AG09309 (cell line): Measurements from ENCODE around the gene POU6F2.

Source experiments
- DNase-seq: peaks from one replicate; pipeline ENCODE4 v3.0.0-alpha.2; 2010; ENCODE audit warnings: low read depth
- H3K4me3 ChIP-seq: 2 replicates; pipeline ENCODE4 v1.5.1; 2011; ENCODE audit warnings: mild to moderate bottlenecking, low read depth, low read length, moderate library complexity; ENCODE audit not compliant: control insufficient read depth
- TF ChIP-seq, protein P1 (sequence below): IDR thresholded peaks from 2 replicates; pipeline ENCODE4 v1.5.1; 2011; ENCODE audit warnings: mild to moderate bottlenecking, low read depth, low read length, inconsistent platforms; ENCODE audit not compliant: insufficient read depth, control insufficient read depth; ENCODE audit errors: missing control alignments

The POU6F2 gene

DNA sequence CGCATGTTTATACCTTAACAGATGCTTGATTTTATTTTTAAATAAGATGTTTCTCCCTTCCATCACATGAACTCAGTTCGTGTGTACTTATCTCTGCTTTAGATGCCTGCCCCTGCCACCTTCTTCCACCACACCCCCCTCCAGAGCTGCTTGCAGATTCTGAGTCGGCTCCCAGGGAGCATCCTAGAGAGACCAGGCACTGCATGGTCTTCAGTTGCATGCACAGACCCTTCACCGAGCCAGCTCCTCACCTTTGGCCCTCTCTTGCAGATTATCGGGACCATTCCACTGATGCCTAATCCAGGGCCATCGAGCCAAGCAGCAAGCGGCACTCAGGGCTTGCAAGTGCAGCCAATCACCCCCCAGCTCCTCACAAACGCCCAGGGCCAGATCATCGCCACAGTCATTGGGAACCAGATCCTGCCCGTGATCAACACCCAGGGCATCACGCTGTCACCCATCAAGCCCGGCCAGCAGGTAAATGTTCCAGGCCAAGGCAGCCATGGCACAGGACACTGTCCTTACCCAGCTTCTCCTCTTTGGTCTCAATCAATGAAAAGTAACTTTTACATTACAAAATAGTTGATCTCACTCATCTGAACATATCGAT is 455.2 kb downstream of the POU6F2 start:
- DNase-seq = no peak

DNA sequence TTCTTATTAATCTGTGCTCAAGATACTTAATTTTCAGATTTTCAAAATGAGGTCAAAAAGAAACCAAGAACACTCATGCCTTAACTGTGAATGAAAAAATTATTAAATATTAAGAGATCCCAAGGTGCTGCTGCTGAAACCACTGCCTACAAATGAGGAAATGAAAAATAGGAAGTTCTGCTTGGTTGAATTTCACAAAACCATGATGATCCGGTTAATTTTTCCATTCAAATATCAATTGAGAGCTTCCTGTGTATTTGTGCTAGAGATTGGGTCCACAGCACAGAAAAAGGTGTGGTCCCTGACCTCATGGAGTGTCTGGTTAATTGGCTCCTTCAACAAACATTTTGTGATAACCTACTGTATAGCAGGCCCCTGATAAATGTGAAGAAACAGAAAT is 455.8 kb downstream of the POU6F2 start:
- no peak for DNase-seq
- TF ChIP-seq, protein P1, sequence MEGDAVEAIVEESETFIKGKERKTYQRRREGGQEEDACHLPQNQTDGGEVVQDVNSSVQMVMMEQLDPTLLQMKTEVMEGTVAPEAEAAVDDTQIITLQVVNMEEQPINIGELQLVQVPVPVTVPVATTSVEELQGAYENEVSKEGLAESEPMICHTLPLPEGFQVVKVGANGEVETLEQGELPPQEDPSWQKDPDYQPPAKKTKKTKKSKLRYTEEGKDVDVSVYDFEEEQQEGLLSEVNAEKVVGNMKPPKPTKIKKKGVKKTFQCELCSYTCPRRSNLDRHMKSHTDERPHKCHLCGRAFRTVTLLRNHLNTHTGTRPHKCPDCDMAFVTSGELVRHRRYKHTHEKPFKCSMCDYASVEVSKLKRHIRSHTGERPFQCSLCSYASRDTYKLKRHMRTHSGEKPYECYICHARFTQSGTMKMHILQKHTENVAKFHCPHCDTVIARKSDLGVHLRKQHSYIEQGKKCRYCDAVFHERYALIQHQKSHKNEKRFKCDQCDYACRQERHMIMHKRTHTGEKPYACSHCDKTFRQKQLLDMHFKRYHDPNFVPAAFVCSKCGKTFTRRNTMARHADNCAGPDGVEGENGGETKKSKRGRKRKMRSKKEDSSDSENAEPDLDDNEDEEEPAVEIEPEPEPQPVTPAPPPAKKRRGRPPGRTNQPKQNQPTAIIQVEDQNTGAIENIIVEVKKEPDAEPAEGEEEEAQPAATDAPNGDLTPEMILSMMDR = no peak
- no peak overlapping the region for H3K4me3 ChIP-seq

More for the DNA sequence above, 455.2 kb downstream of the POU6F2 start:
- TF ChIP-seq, protein P1 = no peak
- no peak overlapping the region for H3K4me3 ChIP-seq

- TF ChIP-seq, protein P1 = no peak
- DNase-seq = no peak
- H3K4me3 ChIP-seq = no peak overlapping the region
Observed at GRCh38 chr7:39434012-39434411, 456.3 kb downstream of the POU6F2 start.

- TF ChIP-seq, protein P1 = no peak
- H3K4me3 ChIP-seq = no peak overlapping the region
- DNase-seq = no peak
Observed at GRCh38 chr7:39446546-39446945, 468.8 kb downstream of the POU6F2 start.

- TF ChIP-seq, protein P1 = no peak
- no peak overlapping the region for H3K4me3 ChIP-seq
- DNase-seq = no peak
Observed at GRCh38 chr7:39451901-39452300, 474.2 kb downstream of the POU6F2 start.

GRCh38 chr7:39453743-39454355 is 476.1 kb downstream of the POU6F2 start:
- peak; percentile 8 for DNase-seq
- TF ChIP-seq, protein P1 = peak; percentile 84
- no peak overlapping the region for H3K4me3 ChIP-seq
